Prostate gland (tissue), 2 donors: ENCODE results near the gene CWF19L2. TPM values are rescaled to one million over a fixed set of nuclear protein-coding genes. Genes with fewer than 3 reads are reported as not detected.

Source experiments
- DNase-seq: peaks from one replicate; pipeline ENCODE4 v3.0.0-alpha.2; 2019; ENCODE audit warnings: low spot score
- H3K27ac ChIP-seq, 2 donors: fragments of 200-600 bp; sonication (generic); 2 replicates each; pipeline ENCODE4 v1.5.1; 2017 to 2019
- H3K27me3 ChIP-seq: fragments of 200-600 bp; sonication (generic); replicated peaks from 2 replicates; pipeline ENCODE4 v1.5.1; 2019; ENCODE audit not compliant: insufficient read depth
- H3K36me3 ChIP-seq, 2 donors: fragments of 200-600 bp; sonication (generic); 1 replicate in 1 of 2; 2 replicates in 1 of 2; pipeline versions ENCODE4 v1.5.1 to v1.8.1; 2017 to 2019
- H3K4me1 ChIP-seq: fragments of 200-600 bp; sonication (generic); replicated peaks from 2 replicates; pipeline ENCODE4 v1.5.1; 2019
- H3K4me3 ChIP-seq, 2 donors: fragments of 200-600 bp; sonication (generic); 2 replicates each; pipeline ENCODE4 v1.5.1; 2017 to 2019
- H3K9me3 ChIP-seq: fragments of 200-600 bp; sonication (generic); 2 replicates; pipeline ENCODE4 v1.5.1; 2017
- POLR2A ChIP-seq: fragments of 450-650 bp; IDR thresholded peaks from one replicate; pipeline ENCODE4 v1.6.1; 2016; ENCODE audit warnings: antibody characterized with exemption, mild to moderate bottlenecking
- POLR2AphosphoS5 ChIP-seq: sonication (generic); formaldehyde crosslinking; IDR thresholded peaks from one replicate; pipeline ENCODE4 v1.6.1; 2017; ENCODE audit warnings: antibody characterized with exemption
- WGBS: methylation state at CpG from one replicate; pipeline ENCODE4 v1.1.5; 2018; 5-methylcytosine and 5-hydroxymethylcytosine counted together
- intact Hi-C: fragments of 100-400 bp; cut with DNase I; formaldehyde crosslinking; loops from one replicate; pipeline ENCODE4 v1.14.2; 2022
- total RNA-seq, 2 donors: library from RNA; depleted of rRNA; stranded (reverse); fragments of >200 nt; gene quantifications; one replicate each; pipeline ENCODE4 v1.1.0, GENCODE V29; 2016
- TF ChIP-seq, protein P1 (sequence below), 4 experiments: fragments of 200-600 bp in 2 of 4; fragments of 450-650 bp in 2 of 4; sonication (generic) in 2 of 4; IDR thresholded peaks; 1 replicate in 3 of 4; 2 replicates in 1 of 4; pipeline ENCODE4 v1.5.1; 2016 to 2019; ENCODE audit warnings: antibody characterized with exemption in 4 of 4, mild to moderate bottlenecking in 2 of 4, moderate library complexity in 2 of 4

Gene CWF19L2
- total RNA-seq, 2 donors from 2014 or later, result 10.6 to 22.1 TPM

DNA sequence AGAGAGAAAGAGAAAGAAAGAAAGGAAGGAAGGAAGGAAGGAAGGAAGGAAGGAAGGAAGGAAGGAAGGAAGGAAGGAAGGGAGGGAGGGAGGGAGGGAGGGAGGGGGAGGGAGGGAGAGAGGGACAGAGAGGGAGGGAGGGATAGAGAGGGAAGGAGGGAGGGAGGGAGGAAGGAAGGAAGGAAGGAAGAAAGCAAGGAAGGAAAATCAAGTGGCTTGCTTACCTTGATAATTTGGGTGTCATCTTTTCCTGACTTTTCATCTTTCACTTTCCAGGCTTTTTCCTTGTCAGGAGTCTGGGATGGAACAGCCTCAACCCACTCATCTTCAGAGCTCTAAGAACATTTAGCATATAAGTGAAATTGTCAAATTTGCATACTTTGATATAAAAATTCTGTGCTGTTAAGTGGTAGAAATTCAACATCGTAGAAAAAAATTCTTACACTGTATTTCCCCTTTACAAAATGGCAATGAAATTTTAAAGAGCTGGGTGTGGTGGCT lies 14.9 kb downstream of the CWF19L2 start:
- no peak overlapping the region for H3K4me3 ChIP-seq
- 97% methylated on average over 1 of the region's 1 CpG for WGBS
- intact Hi-C loops, result no loop called here
- no peak overlapping the region for H3K27ac ChIP-seq
- no peaks in the 10 kb centered on the region for H3K27me3 ChIP-seq
- no peaks in the 10 kb centered on the region for H3K9me3 ChIP-seq
- TF ChIP-seq POLR2AphosphoS5 (no peak), POLR2A (no peak)
- TF ChIP-seq, protein P1, sequence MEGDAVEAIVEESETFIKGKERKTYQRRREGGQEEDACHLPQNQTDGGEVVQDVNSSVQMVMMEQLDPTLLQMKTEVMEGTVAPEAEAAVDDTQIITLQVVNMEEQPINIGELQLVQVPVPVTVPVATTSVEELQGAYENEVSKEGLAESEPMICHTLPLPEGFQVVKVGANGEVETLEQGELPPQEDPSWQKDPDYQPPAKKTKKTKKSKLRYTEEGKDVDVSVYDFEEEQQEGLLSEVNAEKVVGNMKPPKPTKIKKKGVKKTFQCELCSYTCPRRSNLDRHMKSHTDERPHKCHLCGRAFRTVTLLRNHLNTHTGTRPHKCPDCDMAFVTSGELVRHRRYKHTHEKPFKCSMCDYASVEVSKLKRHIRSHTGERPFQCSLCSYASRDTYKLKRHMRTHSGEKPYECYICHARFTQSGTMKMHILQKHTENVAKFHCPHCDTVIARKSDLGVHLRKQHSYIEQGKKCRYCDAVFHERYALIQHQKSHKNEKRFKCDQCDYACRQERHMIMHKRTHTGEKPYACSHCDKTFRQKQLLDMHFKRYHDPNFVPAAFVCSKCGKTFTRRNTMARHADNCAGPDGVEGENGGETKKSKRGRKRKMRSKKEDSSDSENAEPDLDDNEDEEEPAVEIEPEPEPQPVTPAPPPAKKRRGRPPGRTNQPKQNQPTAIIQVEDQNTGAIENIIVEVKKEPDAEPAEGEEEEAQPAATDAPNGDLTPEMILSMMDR (IDR thresholded peaks at IDR 0.05), result no peak
- H3K4me1 ChIP-seq, result no peaks in the 10 kb centered on the region
- peaks cover 4% of the 10 kb centered on the region in 2 donors for H3K36me3 ChIP-seq
- DNase-seq, result no peak

- intact Hi-C loops, result no loop called here
- H3K9me3 ChIP-seq, result no peaks in the 10 kb centered on the region
- H3K4me3 ChIP-seq, result no peak overlapping the region
- no peaks in the 10 kb centered on the region for H3K4me1 ChIP-seq
- DNase-seq, result no peak
- TF ChIP-seq POLR2AphosphoS5 (no peak), POLR2A (no peak)
- TF ChIP-seq, protein P1 (IDR thresholded peaks at IDR 0.05), result no peak
- 76% methylated on average over 6 of the region's 6 CpGs for WGBS
- no peaks in the 10 kb centered on the region for H3K27me3 ChIP-seq
- H3K27ac ChIP-seq, result no peak overlapping the region
- peaks cover 4% of the 10 kb centered on the region in 2 donors for H3K36me3 ChIP-seq
Observed at GRCh38 chr11:107439586-107440167, 17.9 kb downstream of the CWF19L2 start.

DNA sequence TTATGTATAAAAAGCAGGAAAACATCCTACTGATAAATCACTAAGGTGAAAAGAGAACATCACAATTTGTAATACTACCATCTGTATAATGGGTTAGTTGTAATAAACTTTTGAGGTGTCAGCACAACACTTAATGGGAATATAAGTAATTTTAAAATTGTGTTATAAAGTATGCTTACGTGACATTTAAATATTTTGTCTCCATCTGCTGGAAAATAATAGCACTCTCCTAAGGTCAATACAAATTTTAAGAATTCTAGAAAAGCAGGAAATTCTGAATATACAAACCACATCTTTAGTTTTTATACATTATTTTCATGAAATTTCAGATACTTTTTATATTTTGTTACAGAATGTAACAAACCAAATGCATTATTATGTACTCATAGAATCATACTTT lies 19.5 kb downstream of the CWF19L2 start:
- no peak overlapping the region for H3K27ac ChIP-seq
- H3K9me3 ChIP-seq, result no peaks in the 10 kb centered on the region
- intact Hi-C loops, result no loop called here
- TF ChIP-seq POLR2AphosphoS5, result no peak
- TF ChIP-seq POLR2A, result no peak
- TF ChIP-seq, protein P1 (IDR thresholded peaks at IDR 0.05), result no peak
- 94% methylated on average over 1 of the region's 1 CpG for WGBS
- H3K27me3 ChIP-seq, result no peaks in the 10 kb centered on the region
- H3K4me3 ChIP-seq, result no peak overlapping the region
- no peaks in the 10 kb centered on the region for H3K4me1 ChIP-seq
- H3K36me3 ChIP-seq, result peaks cover 4% of the 10 kb centered on the region in 2 donors
- DNase-seq, result no peak

DNA sequence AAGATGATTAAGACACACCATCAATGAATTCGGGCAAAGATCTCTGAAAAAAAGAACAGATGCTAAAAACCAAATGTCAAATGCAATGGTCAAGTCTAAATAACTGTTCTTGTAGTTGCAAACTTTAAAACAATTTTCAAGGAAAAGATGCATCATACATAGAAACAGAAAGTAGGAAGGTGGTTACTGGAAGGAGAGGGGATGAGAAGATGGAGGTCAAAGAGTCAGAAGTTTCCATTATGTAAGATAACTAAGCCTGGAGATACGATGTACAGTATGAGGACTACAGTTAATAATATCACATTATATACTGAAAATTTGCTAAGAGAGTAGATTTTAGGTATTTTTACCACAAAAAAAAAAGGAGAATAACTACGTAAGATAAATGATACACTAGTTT lies 27.1 kb downstream of the CWF19L2 start:
- intact Hi-C loops, result no loop called here
- no peaks in the 10 kb centered on the region for H3K4me1 ChIP-seq
- TF ChIP-seq POLR2A (no peak), POLR2AphosphoS5 (no peak)
- TF ChIP-seq, protein P1 (IDR thresholded peaks at IDR 0.05), result no peak
- WGBS, result 78% methylated on average over 3 of the region's 3 CpGs
- DNase-seq, result no peak
- H3K27me3 ChIP-seq, result no peaks in the 10 kb centered on the region
- H3K9me3 ChIP-seq, result no peaks in the 10 kb centered on the region
- no peaks in the 10 kb centered on the region for H3K36me3 ChIP-seq
- H3K27ac ChIP-seq, result no peak overlapping the region
- H3K4me3 ChIP-seq, result no peak overlapping the region

GRCh38 chr11:107427569-107428180 lies 29.9 kb downstream of the CWF19L2 start:
- Histone ChIP-seq H3K36me3 (no peaks in the 10 kb centered on the region), H3K4me3 (no peak overlapping the region), H3K27me3 (no peaks in the 10 kb centered on the region), H3K27ac (no peak overlapping the region), H3K9me3 (no peaks in the 10 kb centered on the region), H3K4me1 (no peaks in the 10 kb centered on the region)
- TF ChIP-seq POLR2A, result no peak
- no peak for TF ChIP-seq POLR2AphosphoS5
- TF ChIP-seq, protein P1 (IDR thresholded peaks at IDR 0.05), result no peak
- WGBS, result 76% methylated on average over 2 of the region's 2 CpGs
- intact Hi-C loops, result no loop called here
- no peak for DNase-seq
